Right forelimb (tissue), 1 donor: ENCODE measurements around the gene ZNF594.
"Not testable (repeated sequence)": the region's sequence is repeated elsewhere in the genome, so short reads cannot be mapped to it uniquely, and the experiment has no call there.

Experiments used
- DNase-seq: peaks from one replicate; pipeline ENCODE4 v3.0.0-alpha.2; 2018

ZNF594 gene

GRCh38 chr17:5200360-5200759 is 8.7 kb upstream of the ZNF594 start:
- DNase-seq = no peak

GRCh38 chr17:5198472-5198871 is 6.8 kb upstream of the ZNF594 start:
- DNase-seq = no peak

GRCh38 chr17:5194346-5194745 is 2.7 kb upstream of the ZNF594 start:
- no peak for DNase-seq

GRCh38 chr17:5184288-5184687 is 7.4 kb downstream of the ZNF594 start:
- no peak for DNase-seq

GRCh38 chr17:5183410-5183793 is 8.3 kb downstream of the ZNF594 start:
- DNase-seq = no peak

- DNase-seq = no peak
Observed at GRCh38 chr17:5182597-5183409, 8.9 kb downstream of the ZNF594 start.

- no peak for DNase-seq
Observed at GRCh38 chr17:5181509-5182305, 10.0 kb downstream of the ZNF594 start.

GRCh38 chr17:5179003-5179402 is 12.7 kb downstream of the ZNF594 start:
- DNase-seq = no peak

- not testable (repeated sequence) for DNase-seq
Observed at GRCh38 chr17:5175027-5175426, 16.6 kb downstream of the ZNF594 start.

- not testable (repeated sequence) for DNase-seq
Observed at GRCh38 chr17:5165791-5166564, 25.7 kb downstream of the ZNF594 start.

GRCh38 chr17:5164436-5164835 is 27.2 kb downstream of the ZNF594 start:
- no peak for DNase-seq

GRCh38 chr17:5161793-5162192 is 29.9 kb downstream of the ZNF594 start:
- DNase-seq = not testable (repeated sequence)

GRCh38 chr17:5160702-5161101 is 31.0 kb downstream of the ZNF594 start:
- not testable (repeated sequence) for DNase-seq

GRCh38 chr17:5146122-5146521 is 45.5 kb downstream of the ZNF594 start:
- not testable (repeated sequence) for DNase-seq

GRCh38 chr17:5142877-5143276 is 48.8 kb downstream of the ZNF594 start:
- DNase-seq = not testable (repeated sequence)

- no peak for DNase-seq
Observed at GRCh38 chr17:5139458-5139732, 52.3 kb downstream of the ZNF594 start.

- DNase-seq = no peak
Observed at GRCh38 chr17:5138616-5139457, 52.8 kb downstream of the ZNF594 start.

GRCh38 chr17:5138198-5138544 is 53.5 kb downstream of the ZNF594 start:
- DNase-seq = not testable (repeated sequence)

- not testable (repeated sequence) for DNase-seq
Observed at GRCh38 chr17:5137511-5138197, 54.0 kb downstream of the ZNF594 start.

GRCh38 chr17:5136580-5137412 is 54.9 kb downstream of the ZNF594 start:
- not testable (repeated sequence) for DNase-seq
